CD4-positive, alpha-beta T cell (primary cell): ENCODE data around the gene DYRK1A. TPM values are rescaled to one million over a fixed set of nuclear protein-coding genes. Genes with fewer than 3 reads are reported as not detected.

Source experiments
- ATAC-seq: fragments of 200-7000 bp; cut with Tn5 transposase; one replicate; pipeline ENCODE4 v1.10.0; 2022; ENCODE audit warnings: mild to moderate bottlenecking; ENCODE audit not compliant: poor library complexity
- CTCF ChIA-PET: fragments of 350-600 bp; sonication (Branson Sonifier 250); formaldehyde crosslinking; loops from one replicate; lab custom pipeline; 2021; ENCODE audit warnings: antibody characterized with exemption, inconsistent platforms; lab: Charles Lee
- POLR2A ChIA-PET: fragments of 350-600 bp; sonication (Branson Sonifier 250); formaldehyde crosslinking; loops from one replicate; lab custom pipeline; 2021; ENCODE audit warnings: antibody characterized with exemption, inconsistent platforms; lab: Charles Lee
- DNase-seq, 14 experiments: peaks; one replicate each; pipeline ENCODE4 v3.0.0-alpha.2; 2013 to 2020; ENCODE audit warnings: mixed read lengths in 2 of 14
- H3K27ac ChIP-seq, 2 donors: one replicate each; pipeline versions ENCODE4 v1.5.1 to v1.7.0; 2013; ENCODE audit warnings: low read length in 2 of 2, low read depth in 1 of 2, mild to moderate bottlenecking in 1 of 2
- H3K27me3 ChIP-seq, 2 experiments: 1 replicate in 1 of 2; 2 replicates in 1 of 2; pipeline versions ENCODE4 v1.6.1 to v1.7.0; 2013; ENCODE audit warnings: low read length in 2 of 2, control low read depth in 1 of 2, mild to moderate bottlenecking in 1 of 2, moderate library complexity in 1 of 2; ENCODE audit not compliant: insufficient read depth in 2 of 2, control insufficient read depth in 1 of 2
- H3K36me3 ChIP-seq: one replicate; pipeline ENCODE4 v1.6.1; 2013; ENCODE audit warnings: low read length, control low read depth; ENCODE audit not compliant: insufficient read depth
- H3K4me1 ChIP-seq: one replicate; pipeline ENCODE4 v1.6.1; 2013; ENCODE audit warnings: low read length, control low read depth; ENCODE audit not compliant: insufficient read depth
- H3K4me3 ChIP-seq: one replicate; pipeline ENCODE4 v1.5.1; 2013; ENCODE audit warnings: mild to moderate bottlenecking, low read length, moderate library complexity
- H3K9me3 ChIP-seq, 2 experiments: 1 replicate in 1 of 2; 2 replicates in 1 of 2; pipeline versions ENCODE4 v1.6.1 to v1.7.0; 2013; ENCODE audit warnings: low read length in 2 of 2, mild to moderate bottlenecking in 2 of 2, control low read depth in 1 of 2, moderate library complexity in 1 of 2; ENCODE audit not compliant: control insufficient read depth in 1 of 2, insufficient read depth in 1 of 2
- H3K27ac Mint-ChIP-seq: one replicate; pipeline ENCODE4 v1.8.0; 2020; ENCODE audit warnings: mixed read lengths
- H3K27me3 Mint-ChIP-seq: one replicate; pipeline ENCODE4 v1.8.0; 2021; ENCODE audit warnings: mixed read lengths
- H3K36me3 Mint-ChIP-seq: one replicate; pipeline ENCODE4 v1.8.0; 2021; ENCODE audit warnings: low read depth, mixed read lengths
- H3K4me1 Mint-ChIP-seq: one replicate; pipeline ENCODE4 v1.8.0; 2021; ENCODE audit warnings: low read depth, mixed read lengths
- H3K4me3 Mint-ChIP-seq: one replicate; pipeline ENCODE4 v1.8.0; 2020; ENCODE audit warnings: mild to moderate bottlenecking, mixed read lengths
- H3K9me3 Mint-ChIP-seq: one replicate; pipeline ENCODE4 v1.8.0; 2020; ENCODE audit warnings: mixed read lengths
- CTCF ChIP-seq: fragments of 200-600 bp; IDR thresholded peaks from one replicate; pipeline ENCODE4 v1.8.0; 2022; ENCODE audit warnings: antibody characterized with exemption, mild to moderate bottlenecking
- intact Hi-C, 2 experiments: fragments of 100-400 bp; cut with DNase I in 1 of 2; cut with micrococcal nuclease in 1 of 2; formaldehyde crosslinking; loops; one replicate each; pipeline versions ENCODE4 v1.15.1 to v1.9.0; 2023 to 2025; cut with DNase I, micrococcal nuclease
- total RNA-seq, 174 experiments: library from RNA in 2 of 174; stranded (reverse) in 2 of 174; gene quantifications; one replicate each; pipeline ENCODE4 v1.2.3 and lab custom pipeline; 2021 to 2026

The DYRK1A gene
- total RNA-seq, 2 experiments from 2014 or later, result 135 to 145 TPM

- Histone ChIP-seq H3K9me3 (peaks cover 7 to 10% of the 10 kb centered on the region in 2 experiments), H3K27me3 (no peaks in the 10 kb centered on the region), H3K4me3 (no peak overlapping the region), H3K27ac (no peak overlapping the region), H3K4me1 (peaks cover 53% of the 10 kb centered on the region), H3K36me3 (no peaks in the 10 kb centered on the region)
- H3K27ac Mint-ChIP-seq, result no peak overlapping the region
- H3K27me3 Mint-ChIP-seq, result no peaks in the 10 kb centered on the region
- H3K9me3 Mint-ChIP-seq, result peaks cover 6% of the 10 kb centered on the region
- no peak for TF ChIP-seq CTCF
- no peak for ATAC-seq
- DNase-seq, result no peak
- H3K36me3 Mint-ChIP-seq, result peaks cover 29% of the 10 kb centered on the region
- POLR2A ChIA-PET, result no interaction called here
- no peak overlapping the region for H3K4me3 Mint-ChIP-seq
- intact Hi-C loops, result loop anchor here in 1 of 2 experiments (5.0 kb wide), 1 partner anchor 55 kb away; no protein-coding TSS in a partner anchor
- CTCF ChIA-PET, result interaction anchor here (0.7 kb wide), 1 partner anchor 21 kb away, joined by 3 read pairs; no protein-coding TSS in a partner anchor
- H3K4me1 Mint-ChIP-seq, result peaks cover 86% of the 10 kb centered on the region
Measured at GRCh38 chr21:37402251-37402867, 35.8 kb downstream of the DYRK1A start.

GRCh38 chr21:37405629-37406028 lies 39.1 kb downstream of the DYRK1A start:
- ChIA-PET POLR2A (interaction anchor here (0.8 kb wide), 1 partner anchor 31 kb away, joined by 3 read pairs; no protein-coding TSS in a partner anchor), CTCF (no interaction called here)
- Histone ChIP-seq H3K4me3 (no peak overlapping the region), H3K4me1 (peaks cover 44% of the 10 kb centered on the region), H3K27ac (no peak overlapping the region), H3K36me3 (peaks cover 2% of the 10 kb centered on the region), H3K27me3 (no peaks in the 10 kb centered on the region), H3K9me3 (peaks cover 7 to 10% of the 10 kb centered on the region in 2 experiments)
- peaks cover 81% of the 10 kb centered on the region for H3K4me1 Mint-ChIP-seq
- H3K36me3 Mint-ChIP-seq, result peaks cover 31% of the 10 kb centered on the region
- peak; percentile 65 for ATAC-seq
- peaks cover 6% of the 10 kb centered on the region for H3K9me3 Mint-ChIP-seq
- no peaks in the 10 kb centered on the region for H3K27me3 Mint-ChIP-seq
- DNase-seq, result peak in 1 of 14 experiments; percentile 25
- intact Hi-C loops, result no loop called here
- H3K27ac Mint-ChIP-seq, result peak overlapping the region; percentile 2
- peak overlapping the region; percentile 30 for H3K4me3 Mint-ChIP-seq
- no peak for TF ChIP-seq CTCF

- POLR2A ChIA-PET, result interaction anchor here (0.6 to 1.3 kb wide), 5 partner anchors 11 to 141 kb away, joined by 3 to 7 read pairs (median 3); partner anchors contain the start of gene VPS26C
- ATAC-seq (no peak), DNase-seq (no peak)
- intact Hi-C loops, result loop anchor here in 1 of 2 experiments (1.0 kb wide), 1 partner anchor 32 kb away; no protein-coding TSS in a partner anchor
- Histone ChIP-seq H3K4me3 (no peak overlapping the region), H3K36me3 (peaks cover 3% of the 10 kb centered on the region), H3K27me3 (no peaks in the 10 kb centered on the region), H3K27ac (no peak overlapping the region), H3K4me1 (peaks cover 52% of the 10 kb centered on the region), H3K9me3 (peaks cover 0 to under 1% of the 10 kb centered on the region in 2 experiments)
- Mint-ChIP-seq H3K27ac (peak overlapping the region; percentile 6), H3K9me3 (no peaks in the 10 kb centered on the region), H3K4me1 (peaks cover 86% of the 10 kb centered on the region), H3K27me3 (no peaks in the 10 kb centered on the region), H3K36me3 (peaks cover 22% of the 10 kb centered on the region), H3K4me3 (peak overlapping the region; percentile 2)
- CTCF ChIA-PET, result interaction anchor here (0.7 to 1.3 kb wide), 6 partner anchors 9 to 67 kb away, joined by 3 to 5 read pairs (median 4); no protein-coding TSS in a partner anchor
- TF ChIP-seq CTCF, result no peak
Measured at GRCh38 chr21:37407719-37408420, 41.3 kb downstream of the DYRK1A start.
